NB4 (cell line): ENCODE measurements around the gene LOC101059915.

ENCODE experiments used
- CTCF ChIP-seq: IDR thresholded peaks from one replicate; pipeline ENCODE4 v1.5.1; 2012; ENCODE audit warnings: low read depth, low read length
- POLR2A ChIP-seq: IDR thresholded peaks from 2 replicates; pipeline ENCODE4 v1.6.1; 2011; ENCODE audit warnings: mild to moderate bottlenecking; ENCODE audit not compliant: insufficient read length; ENCODE audit errors: extremely low read depth
- TF ChIP-seq, protein P1 (sequence below): IDR thresholded peaks from 2 replicates; pipeline ENCODE4 v1.6.1; 2011; ENCODE audit warnings: low read depth, low read length

DNA sequence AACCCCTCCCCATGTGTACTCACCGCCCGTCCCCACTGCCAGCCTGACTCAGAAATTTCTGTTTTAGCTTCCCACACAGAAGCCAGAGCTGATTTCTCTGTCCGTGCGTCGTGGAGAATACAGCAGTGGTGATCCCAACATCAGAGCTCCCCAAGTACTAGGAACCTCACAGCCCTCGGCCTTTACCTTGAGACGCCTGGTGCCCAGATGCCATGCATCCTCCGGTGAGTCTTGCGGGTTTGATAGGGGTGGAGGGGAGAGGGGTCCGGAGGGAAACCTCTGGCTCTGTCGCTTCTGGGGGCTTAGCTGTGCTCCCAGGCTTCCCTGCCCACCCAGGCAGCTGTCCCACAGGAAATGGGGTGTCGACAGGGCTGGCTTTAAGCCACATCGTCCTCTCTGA, 2.1 kb downstream of the LOC101059915 start:
- TF ChIP-seq CTCF (no peak), POLR2A (no peak)
- TF ChIP-seq, protein P1, sequence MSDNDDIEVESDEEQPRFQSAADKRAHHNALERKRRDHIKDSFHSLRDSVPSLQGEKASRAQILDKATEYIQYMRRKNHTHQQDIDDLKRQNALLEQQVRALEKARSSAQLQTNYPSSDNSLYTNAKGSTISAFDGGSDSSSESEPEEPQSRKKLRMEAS, result no peak
